Loucy (cell line): Measurements from ENCODE around the gene TBX5.

Source experiments
- H2AFZ ChIP-seq: fragments of 200-600 bp; sonication (generic); 2 replicates; pipeline ENCODE4 v1.6.0; 2016; ENCODE audit warnings: antibody characterized with exemption, mild to moderate bottlenecking, low read length, moderate library complexity
- H3F3A ChIP-seq: fragments of 200-600 bp; 2 replicates; pipeline ENCODE4 v1.6.0; 2016; ENCODE audit warnings: antibody characterized with exemption, low read depth, mild to moderate bottlenecking
- H3K27me3 ChIP-seq: fragments of 200-600 bp; sonication (generic); 2 replicates; pipeline ENCODE4 v1.6.1; 2014; ENCODE audit warnings: low read length, mild to moderate bottlenecking; ENCODE audit not compliant: insufficient read depth, poor library complexity, severe bottlenecking
- H3K36me3 ChIP-seq: fragments of 200-600 bp; sonication (generic); 2 replicates; pipeline ENCODE4 v1.6.1; 2016; ENCODE audit warnings: low read length; ENCODE audit not compliant: insufficient read depth
- H3K4me1 ChIP-seq: fragments of 200-600 bp; sonication (generic); 2 replicates; pipeline ENCODE4 v1.5.1; 2014; ENCODE audit warnings: low read length, mild to moderate bottlenecking; ENCODE audit not compliant: insufficient read depth, poor library complexity, severe bottlenecking
- H3K4me2 ChIP-seq: fragments of 200-600 bp; sonication (generic); 2 replicates; pipeline ENCODE4 v1.6.0; 2014; ENCODE audit warnings: antibody characterized with exemption, low read length, low read depth, mild to moderate bottlenecking; ENCODE audit not compliant: poor library complexity, severe bottlenecking
- H3K4me3 ChIP-seq: fragments of 200-600 bp; sonication (generic); 2 replicates; pipeline ENCODE4 v1.5.1; 2014; ENCODE audit warnings: low read length, mild to moderate bottlenecking, mixed read lengths; ENCODE audit not compliant: poor library complexity, severe bottlenecking
- H3K79me2 ChIP-seq: fragments of 200-600 bp; sonication (generic); 2 replicates; pipeline ENCODE4 v1.6.1; 2014; ENCODE audit warnings: low read length; ENCODE audit not compliant: insufficient read depth
- H3K9ac ChIP-seq: fragments of 200-600 bp; sonication (generic); 2 replicates; pipeline ENCODE4 v1.6.0; 2014; ENCODE audit warnings: mild to moderate bottlenecking, low read depth, low read length, moderate library complexity; ENCODE audit not compliant: poor library complexity, severe bottlenecking
- H3K9me2 ChIP-seq: fragments of 200-600 bp; sonication (generic); replicated peaks from 2 replicates; pipeline ENCODE4 v1.6.1; 2016; ENCODE audit warnings: low read depth, low read length, mixed read lengths
- H3K9me3 ChIP-seq: fragments of 200-600 bp; sonication (generic); 2 replicates; pipeline ENCODE4 v1.6.1; 2014; ENCODE audit warnings: mild to moderate bottlenecking, antibody characterized with exemption, low read length, low read depth; ENCODE audit not compliant: insufficient read depth
- H4K20me1 ChIP-seq: fragments of 200-600 bp; sonication (generic); 2 replicates; pipeline ENCODE4 v1.6.0; 2014; ENCODE audit warnings: antibody characterized with exemption, low read length, mild to moderate bottlenecking; ENCODE audit not compliant: insufficient read depth, poor library complexity, severe bottlenecking
- EZH2phosphoT487 ChIP-seq: fragments of 200-600 bp; IDR thresholded peaks from 2 replicates; pipeline ENCODE4 v1.6.1; 2018; ENCODE audit warnings: antibody characterized with exemption, mild to moderate bottlenecking, moderate library complexity, borderline replicate concordance
- TF ChIP-seq, protein P1 (sequence below): fragments of 200-600 bp; sonication (generic); conservative IDR thresholded peaks from 2 replicates; pipeline ENCODE4 v1.5.1; 2014; ENCODE audit warnings: mild to moderate bottlenecking, antibody characterized with exemption, low read length

The TBX5 gene

DNA sequence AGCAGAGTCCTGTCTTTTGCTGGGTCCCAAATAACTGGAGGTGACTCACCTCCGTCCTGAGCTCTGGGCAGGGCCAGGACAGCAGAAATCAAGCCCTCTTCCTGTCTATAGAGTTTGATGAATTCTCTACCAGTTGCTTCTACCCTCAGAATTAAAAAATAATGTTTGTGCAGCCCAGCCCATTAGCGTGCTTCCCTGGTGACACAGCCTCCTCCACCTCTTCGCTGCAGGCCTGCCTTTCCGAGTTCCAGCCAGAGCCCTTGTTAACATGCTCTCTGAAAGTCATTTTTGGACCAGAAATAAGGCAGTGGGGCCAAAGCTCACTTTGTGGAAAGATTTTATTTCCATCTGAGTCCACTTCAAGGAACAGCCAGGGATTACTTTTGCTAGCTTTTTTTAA lies 94.0 kb downstream of the TBX5 start:
- H3K9me3 ChIP-seq = peaks cover 3% of the 10 kb centered on the region; the same call in 1 of the 2 replicates
- H2AFZ ChIP-seq = no peak overlapping the region
- no peaks in the 10 kb centered on the region for H3K36me3 ChIP-seq
- H3K4me1 ChIP-seq = no peaks in the 10 kb centered on the region
- no peaks in the 10 kb centered on the region for H3K79me2 ChIP-seq
- TF ChIP-seq EZH2phosphoT487 = no peak
- TF ChIP-seq, protein P1, sequence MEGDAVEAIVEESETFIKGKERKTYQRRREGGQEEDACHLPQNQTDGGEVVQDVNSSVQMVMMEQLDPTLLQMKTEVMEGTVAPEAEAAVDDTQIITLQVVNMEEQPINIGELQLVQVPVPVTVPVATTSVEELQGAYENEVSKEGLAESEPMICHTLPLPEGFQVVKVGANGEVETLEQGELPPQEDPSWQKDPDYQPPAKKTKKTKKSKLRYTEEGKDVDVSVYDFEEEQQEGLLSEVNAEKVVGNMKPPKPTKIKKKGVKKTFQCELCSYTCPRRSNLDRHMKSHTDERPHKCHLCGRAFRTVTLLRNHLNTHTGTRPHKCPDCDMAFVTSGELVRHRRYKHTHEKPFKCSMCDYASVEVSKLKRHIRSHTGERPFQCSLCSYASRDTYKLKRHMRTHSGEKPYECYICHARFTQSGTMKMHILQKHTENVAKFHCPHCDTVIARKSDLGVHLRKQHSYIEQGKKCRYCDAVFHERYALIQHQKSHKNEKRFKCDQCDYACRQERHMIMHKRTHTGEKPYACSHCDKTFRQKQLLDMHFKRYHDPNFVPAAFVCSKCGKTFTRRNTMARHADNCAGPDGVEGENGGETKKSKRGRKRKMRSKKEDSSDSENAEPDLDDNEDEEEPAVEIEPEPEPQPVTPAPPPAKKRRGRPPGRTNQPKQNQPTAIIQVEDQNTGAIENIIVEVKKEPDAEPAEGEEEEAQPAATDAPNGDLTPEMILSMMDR = no peak
- H3K4me3 ChIP-seq = no peak overlapping the region
- no peaks in the 10 kb centered on the region for H4K20me1 ChIP-seq
- H3K9ac ChIP-seq = no peak overlapping the region
- no peaks in the 10 kb centered on the region for H3K9me2 ChIP-seq
- no peak overlapping the region for H3K4me2 ChIP-seq
- H3K27me3 ChIP-seq = no peaks in the 10 kb centered on the region
- H3F3A ChIP-seq = no peaks in the 10 kb centered on the region

DNA sequence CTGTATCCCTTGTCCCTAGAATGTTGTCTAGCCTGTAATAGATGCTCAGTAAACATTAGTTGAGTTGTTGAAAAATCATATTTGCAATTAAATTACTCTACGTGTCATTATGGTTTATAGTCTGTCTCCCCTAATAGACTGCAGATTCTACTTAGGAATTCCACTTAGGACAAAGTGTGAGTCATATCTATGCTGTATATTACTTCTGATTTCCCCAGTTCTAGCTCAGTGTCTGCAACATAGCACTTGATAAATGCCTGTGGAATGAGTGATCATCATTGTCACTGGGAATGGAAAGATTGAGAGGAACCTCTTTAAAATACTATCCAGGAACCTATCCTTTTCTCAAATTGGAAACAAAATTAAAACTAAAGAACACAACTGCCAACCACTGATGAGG lies 99.3 kb downstream of the TBX5 start:
- H3K9ac ChIP-seq = no peak overlapping the region
- H2AFZ ChIP-seq = no peak overlapping the region
- H3K4me2 ChIP-seq = no peak overlapping the region
- H3K4me3 ChIP-seq = no peak overlapping the region
- H3K9me2 ChIP-seq = no peaks in the 10 kb centered on the region
- H3K36me3 ChIP-seq = no peaks in the 10 kb centered on the region
- H3K79me2 ChIP-seq = no peaks in the 10 kb centered on the region
- H3K9me3 ChIP-seq = no peaks in the 10 kb centered on the region
- no peaks in the 10 kb centered on the region for H3K4me1 ChIP-seq
- H3K27me3 ChIP-seq = no peaks in the 10 kb centered on the region
- H3F3A ChIP-seq = no peaks in the 10 kb centered on the region
- TF ChIP-seq EZH2phosphoT487 = no peak
- TF ChIP-seq, protein P1 = no peak
- H4K20me1 ChIP-seq = no peaks in the 10 kb centered on the region

DNA sequence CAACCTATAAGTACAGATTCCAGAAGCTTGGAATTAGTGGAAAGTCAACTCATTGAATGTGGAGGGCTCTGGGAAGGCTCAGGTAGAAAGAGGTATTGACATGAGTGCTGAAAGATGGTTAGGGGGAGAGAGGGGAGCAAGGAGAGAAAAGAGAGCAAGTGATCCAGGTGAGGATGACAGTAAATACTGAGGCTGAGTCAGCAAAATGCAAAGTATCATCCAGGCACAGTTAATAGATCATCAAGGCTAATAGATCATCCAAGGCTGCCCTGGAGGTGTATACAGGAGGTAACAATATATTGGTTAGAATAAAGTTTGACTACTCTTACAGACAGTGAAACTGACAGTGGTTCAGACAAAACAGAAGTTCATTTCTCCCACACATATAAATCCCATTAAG lies 100.5 kb downstream of the TBX5 start:
- no peaks in the 10 kb centered on the region for H4K20me1 ChIP-seq
- H3K27me3 ChIP-seq = no peaks in the 10 kb centered on the region
- no peaks in the 10 kb centered on the region for H3K9me2 ChIP-seq
- H3K4me2 ChIP-seq = no peak overlapping the region
- no peak overlapping the region for H3K9ac ChIP-seq
- no peaks in the 10 kb centered on the region for H3F3A ChIP-seq
- no peak overlapping the region for H2AFZ ChIP-seq
- TF ChIP-seq EZH2phosphoT487 = no peak
- TF ChIP-seq, protein P1 = no peak
- H3K9me3 ChIP-seq = no peaks in the 10 kb centered on the region; the same call in 1 of the 2 replicates
- no peaks in the 10 kb centered on the region for H3K4me1 ChIP-seq
- no peak overlapping the region for H3K4me3 ChIP-seq
- H3K36me3 ChIP-seq = no peaks in the 10 kb centered on the region
- no peaks in the 10 kb centered on the region for H3K79me2 ChIP-seq
